Activated T-helper 1 cell treated with anti-CD3 and anti-CD28 coated beads, Interleukin-12 subunit alpha, Interleukin-12 subunit beta, Interleukin-2, Interleukin-4 antibody, amounts not matched to agents 30 ng/mL and 10 ng/mL and 1 ng/mL, durations not matched to agents 14 hours and 24 hours and 36 hours (primary cell): ENCODE results near the gene TMEM266. TPM values are rescaled to one million over a fixed set of nuclear protein-coding genes. Genes with fewer than 3 reads are reported as not detected.

Experiments used
- DNase-seq: peaks from one replicate; pipeline ENCODE4 v3.0.0; 2021; ENCODE audit warnings: low spot score
- H3K27ac Mint-ChIP-seq: one replicate; pipeline ENCODE4 v1.8.0; 2021; ENCODE audit warnings: mild to moderate bottlenecking, mixed read lengths
- H3K27me3 Mint-ChIP-seq: one replicate; pipeline ENCODE4 v1.8.0; 2022; ENCODE audit warnings: mild to moderate bottlenecking, moderate library complexity, mixed read lengths; ENCODE audit not compliant: insufficient read depth
- H3K36me3 Mint-ChIP-seq: one replicate; pipeline ENCODE4 v1.8.0; 2021; ENCODE audit warnings: low read depth, mixed read lengths
- H3K4me1 Mint-ChIP-seq: one replicate; pipeline ENCODE4 v1.8.0; 2021; ENCODE audit warnings: low read depth, mixed read lengths
- H3K4me3 Mint-ChIP-seq: one replicate; pipeline ENCODE4 v1.8.0; 2021; ENCODE audit warnings: mild to moderate bottlenecking, moderate library complexity, mixed read lengths
- H3K9me3 Mint-ChIP-seq: one replicate; pipeline ENCODE4 v1.8.0; 2021; ENCODE audit warnings: mixed read lengths
- intact Hi-C: fragments of 100-400 bp; cut with micrococcal nuclease; formaldehyde crosslinking; loops from one replicate; pipeline ENCODE4 v1.15.1; 2024
- total RNA-seq: library from RNA; stranded (reverse); gene quantifications from 2 replicates; pipeline ENCODE4 v1.2.3, GENCODE V29; 2022

TMEM266 gene
- total RNA-seq, 1 donor from 2014 or later = 0.16 TPM

DNA sequence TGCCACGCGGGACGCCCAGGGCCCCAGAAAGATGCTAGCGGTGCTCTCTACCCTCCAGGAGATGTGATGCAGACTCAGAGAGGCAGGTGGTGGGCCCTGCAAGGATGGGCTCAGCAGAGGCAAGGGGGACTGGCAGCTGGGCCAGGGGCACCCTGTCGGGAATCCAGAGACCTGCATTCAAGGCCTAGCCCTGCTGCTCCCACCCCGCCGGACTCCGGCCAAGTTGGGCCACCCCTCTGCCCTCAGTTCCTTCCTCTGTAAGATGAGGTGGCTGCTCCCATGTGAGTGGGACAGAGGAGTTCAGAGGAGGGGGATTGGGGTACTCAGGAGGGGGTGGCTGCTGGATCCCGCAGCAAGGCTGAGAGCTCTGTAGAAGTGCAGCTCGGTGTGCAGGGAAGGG lies 116.3 kb downstream of the TMEM266 start:
- no peak for DNase-seq
- H3K9me3 Mint-ChIP-seq = no peaks in the 10 kb centered on the region
- peaks cover 25% of the 10 kb centered on the region for H3K27me3 Mint-ChIP-seq
- H3K4me3 Mint-ChIP-seq = no peak overlapping the region
- intact Hi-C loops = no loop called here
- no peak overlapping the region for H3K27ac Mint-ChIP-seq
- H3K36me3 Mint-ChIP-seq = no peaks in the 10 kb centered on the region
- no peaks in the 10 kb centered on the region for H3K4me1 Mint-ChIP-seq

DNA sequence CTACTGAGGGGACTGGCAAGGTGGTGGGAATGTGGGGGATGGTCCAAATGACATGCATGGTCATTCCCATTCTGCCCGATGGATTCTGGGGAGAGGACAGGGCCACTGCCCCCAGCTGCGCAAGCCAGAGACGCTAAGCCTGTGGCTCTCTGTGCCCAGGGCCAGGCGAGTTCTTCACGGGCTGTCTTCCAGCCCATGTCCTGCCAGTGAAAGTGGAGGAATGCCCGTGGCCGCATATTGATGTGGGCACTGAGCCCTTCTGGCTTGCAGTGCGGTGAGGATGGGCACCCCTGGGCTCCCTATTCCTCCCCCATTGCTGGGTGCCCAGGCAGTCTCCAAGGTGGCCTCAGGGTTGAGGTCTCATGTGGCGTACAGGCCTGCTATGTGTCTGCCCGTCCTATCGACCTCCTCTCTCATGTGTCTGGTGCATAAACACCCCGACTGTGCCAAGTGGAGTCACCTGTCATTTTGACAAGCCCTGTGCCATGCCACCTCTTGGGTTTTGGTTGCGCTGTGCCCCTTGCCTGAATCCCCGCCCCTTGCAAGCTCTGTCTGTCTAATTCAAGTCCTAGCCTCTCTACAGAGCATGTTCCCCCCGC lies 116.8 kb downstream of the TMEM266 start:
- Mint-ChIP-seq H3K9me3 (no peaks in the 10 kb centered on the region), H3K4me3 (no peak overlapping the region), H3K4me1 (peaks cover 5% of the 10 kb centered on the region), H3K27ac (no peak overlapping the region), H3K27me3 (peaks cover 29% of the 10 kb centered on the region), H3K36me3 (no peaks in the 10 kb centered on the region)
- intact Hi-C loops = no loop called here
- DNase-seq = no peak

DNA sequence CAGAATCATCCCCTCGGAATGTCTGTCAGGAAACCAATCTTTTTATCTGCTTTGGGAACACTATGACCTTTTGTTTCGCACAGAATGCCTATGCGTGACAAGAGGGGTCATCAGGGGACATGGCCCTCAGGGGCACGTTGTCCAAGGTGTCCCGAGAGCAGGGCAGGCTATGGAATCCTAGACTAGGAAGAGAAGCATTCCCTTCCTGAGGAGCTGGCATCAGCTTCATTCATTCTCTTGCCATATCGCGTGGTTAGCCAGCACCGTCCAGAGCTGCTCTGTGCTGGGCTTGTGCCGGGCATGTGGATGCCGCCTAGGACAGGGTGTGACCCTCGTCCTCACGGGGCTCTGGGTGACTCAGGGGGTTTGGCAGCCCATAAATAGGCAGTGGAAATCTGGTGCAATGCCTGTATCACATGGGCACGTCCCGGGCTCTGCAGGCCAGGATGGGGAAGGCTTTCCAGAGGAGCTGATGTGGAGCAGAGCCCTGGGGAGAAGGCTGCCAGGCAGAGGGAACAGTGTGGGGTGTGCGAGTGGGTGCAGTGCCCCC lies 117.8 kb downstream of the TMEM266 start:
- H3K4me1 Mint-ChIP-seq = peaks cover 10% of the 10 kb centered on the region
- H3K27me3 Mint-ChIP-seq = peaks cover 27% of the 10 kb centered on the region
- no peaks in the 10 kb centered on the region for H3K36me3 Mint-ChIP-seq
- intact Hi-C loops = no loop called here
- no peak for DNase-seq
- no peak overlapping the region for H3K27ac Mint-ChIP-seq
- H3K4me3 Mint-ChIP-seq = no peak overlapping the region
- no peaks in the 10 kb centered on the region for H3K9me3 Mint-ChIP-seq

DNA sequence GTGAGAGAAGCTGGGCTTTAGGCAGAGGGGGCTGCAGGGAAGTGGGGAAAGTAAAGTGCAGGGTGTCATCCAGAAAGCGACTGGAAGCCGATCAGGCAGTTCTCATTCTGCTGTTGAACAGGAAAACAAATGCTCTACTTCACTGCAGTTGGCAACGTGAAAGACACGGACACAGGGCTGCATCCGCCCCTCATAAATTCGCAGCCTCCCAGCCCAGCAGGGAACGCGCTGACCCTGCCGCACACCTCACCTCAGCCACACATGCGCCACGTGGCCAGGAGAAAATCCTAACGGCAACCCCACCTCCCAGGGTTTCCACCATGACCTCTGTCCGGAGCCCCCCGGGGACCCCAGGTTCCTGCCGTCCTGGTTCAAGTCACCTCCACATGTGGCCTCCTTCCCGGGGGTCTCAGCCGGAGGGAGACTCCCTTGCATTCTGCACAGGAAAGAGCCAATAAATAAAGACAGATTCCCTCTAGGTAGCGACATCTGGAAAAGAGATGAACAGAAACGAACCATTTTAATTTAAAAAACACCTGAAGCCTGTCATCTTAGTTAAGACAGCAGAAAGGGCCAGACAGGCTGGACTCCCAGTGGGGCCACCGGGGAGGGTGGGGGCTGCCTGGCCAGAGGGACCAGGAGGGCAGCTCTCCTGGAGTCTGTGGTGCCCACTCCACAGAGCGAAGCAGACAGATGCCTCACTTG lies 118.7 kb downstream of the TMEM266 start:
- Mint-ChIP-seq H3K36me3 (no peaks in the 10 kb centered on the region), H3K4me3 (no peak overlapping the region), H3K4me1 (peaks cover 10% of the 10 kb centered on the region), H3K27ac (no peak overlapping the region), H3K9me3 (no peaks in the 10 kb centered on the region), H3K27me3 (peaks cover 27% of the 10 kb centered on the region)
- no peak for DNase-seq
- intact Hi-C loops = no loop called here

GRCh38 chr15:76179023-76179422 lies 119.2 kb downstream of the TMEM266 start:
- DNase-seq = no peak
- Mint-ChIP-seq H3K4me1 (peaks cover 10% of the 10 kb centered on the region), H3K27me3 (peaks cover 27% of the 10 kb centered on the region), H3K36me3 (no peaks in the 10 kb centered on the region), H3K27ac (no peak overlapping the region), H3K4me3 (no peak overlapping the region), H3K9me3 (no peaks in the 10 kb centered on the region)
- intact Hi-C loops = no loop called here

GRCh38 chr15:76180321-76180720 lies 120.5 kb downstream of the TMEM266 start:
- Mint-ChIP-seq H3K27ac (no peak overlapping the region), H3K4me1 (peaks cover 10% of the 10 kb centered on the region), H3K27me3 (peaks cover 33% of the 10 kb centered on the region), H3K9me3 (no peaks in the 10 kb centered on the region), H3K36me3 (no peaks in the 10 kb centered on the region), H3K4me3 (no peak overlapping the region)
- DNase-seq = no peak
- intact Hi-C loops = loop anchor here (5.0 kb wide), 1 partner anchor 807 kb away; no protein-coding TSS in a partner anchor

DNA sequence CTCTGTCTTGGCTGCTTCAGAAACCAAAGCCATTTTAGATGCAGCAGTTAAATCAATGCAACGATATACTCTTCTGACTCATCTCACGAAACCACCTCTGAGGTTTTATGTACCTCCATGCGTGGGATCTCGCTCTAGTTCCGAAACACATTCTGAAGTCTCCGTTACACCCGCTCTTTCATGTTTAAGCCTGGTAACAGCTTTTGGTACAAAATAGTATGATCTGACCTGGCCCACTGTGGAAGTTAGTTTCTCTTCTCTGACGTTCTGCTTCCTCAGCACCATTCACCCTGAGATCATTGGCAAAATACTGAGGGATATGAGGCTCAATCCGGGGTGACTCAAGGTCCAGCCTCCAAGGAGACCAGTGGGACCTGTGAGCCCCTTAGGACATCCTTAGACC lies 121.9 kb downstream of the TMEM266 start:
- peaks cover 10% of the 10 kb centered on the region for H3K4me1 Mint-ChIP-seq
- intact Hi-C loops = loop anchor here (1.0 to 5.0 kb wide), 2 partner anchors 30 to 806 kb away; no protein-coding TSS in a partner anchor
- H3K36me3 Mint-ChIP-seq = no peaks in the 10 kb centered on the region
- peak overlapping the region; percentile 0 for H3K4me3 Mint-ChIP-seq
- peak overlapping the region; percentile 16 for H3K27ac Mint-ChIP-seq
- H3K27me3 Mint-ChIP-seq = peaks cover 40% of the 10 kb centered on the region
- H3K9me3 Mint-ChIP-seq = no peaks in the 10 kb centered on the region
- peak; percentile 33 for DNase-seq

DNA sequence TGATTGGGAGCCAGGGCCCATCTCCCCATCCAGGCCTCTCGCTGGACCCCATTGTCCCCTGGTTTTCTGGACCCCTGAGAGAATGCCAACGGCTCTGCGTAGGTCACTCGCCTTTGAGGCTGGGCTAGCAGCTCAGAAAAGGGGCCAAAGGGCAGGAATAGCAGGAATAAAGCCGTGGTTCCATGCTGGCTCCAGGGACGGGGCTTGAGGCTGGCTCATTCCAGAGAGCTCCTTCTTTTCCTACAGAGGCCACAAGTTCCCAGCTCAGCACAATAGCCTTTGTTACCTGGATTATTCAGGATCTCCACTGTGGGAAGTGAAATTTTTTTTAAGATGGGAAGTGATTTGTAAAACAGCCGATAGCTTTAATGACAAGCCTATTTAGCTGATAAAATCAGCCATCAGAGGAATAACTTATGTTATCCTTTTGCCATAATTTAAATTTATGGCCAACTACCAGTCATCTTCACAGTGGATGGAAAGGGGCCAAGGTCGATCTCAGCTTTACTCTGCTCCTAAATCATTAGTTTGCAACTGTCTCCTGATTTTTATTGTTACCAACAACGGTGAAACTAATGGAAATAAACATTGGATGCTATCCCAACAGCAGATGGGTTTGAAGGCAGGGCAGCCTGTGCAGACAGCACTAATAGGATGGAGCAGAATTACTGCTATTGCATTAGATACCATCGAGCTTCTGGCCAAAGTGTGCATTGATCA lies 124.3 kb downstream of the TMEM266 start:
- no peaks in the 10 kb centered on the region for H3K36me3 Mint-ChIP-seq
- no peak for DNase-seq
- no peaks in the 10 kb centered on the region for H3K9me3 Mint-ChIP-seq
- peaks cover 10% of the 10 kb centered on the region for H3K4me1 Mint-ChIP-seq
- intact Hi-C loops = loop anchor here (5.0 kb wide), 1 partner anchor 803 kb away; no protein-coding TSS in a partner anchor
- no peak overlapping the region for H3K27ac Mint-ChIP-seq
- no peak overlapping the region for H3K4me3 Mint-ChIP-seq
- peaks cover 37% of the 10 kb centered on the region for H3K27me3 Mint-ChIP-seq

- Mint-ChIP-seq H3K27me3 (peaks cover 38% of the 10 kb centered on the region), H3K4me1 (peaks cover 10% of the 10 kb centered on the region), H3K36me3 (no peaks in the 10 kb centered on the region), H3K27ac (no peak overlapping the region), H3K4me3 (no peak overlapping the region), H3K9me3 (no peaks in the 10 kb centered on the region)
- intact Hi-C loops = loop anchor here (5.0 kb wide), 1 partner anchor 803 kb away; no protein-coding TSS in a partner anchor
- no peak for DNase-seq
These were observed 124.9 kb downstream of the TMEM266 start for GRCh38 chr15:76184650-76185035.

- Mint-ChIP-seq H3K9me3 (no peaks in the 10 kb centered on the region), H3K4me1 (peaks cover 19% of the 10 kb centered on the region), H3K27ac (no peak overlapping the region), H3K4me3 (no peak overlapping the region), H3K27me3 (peaks cover 37% of the 10 kb centered on the region), H3K36me3 (no peaks in the 10 kb centered on the region)
- intact Hi-C loops = no loop called here
- DNase-seq = no peak
These were observed 125.9 kb downstream of the TMEM266 start for GRCh38 chr15:76185716-76186115.

DNA sequence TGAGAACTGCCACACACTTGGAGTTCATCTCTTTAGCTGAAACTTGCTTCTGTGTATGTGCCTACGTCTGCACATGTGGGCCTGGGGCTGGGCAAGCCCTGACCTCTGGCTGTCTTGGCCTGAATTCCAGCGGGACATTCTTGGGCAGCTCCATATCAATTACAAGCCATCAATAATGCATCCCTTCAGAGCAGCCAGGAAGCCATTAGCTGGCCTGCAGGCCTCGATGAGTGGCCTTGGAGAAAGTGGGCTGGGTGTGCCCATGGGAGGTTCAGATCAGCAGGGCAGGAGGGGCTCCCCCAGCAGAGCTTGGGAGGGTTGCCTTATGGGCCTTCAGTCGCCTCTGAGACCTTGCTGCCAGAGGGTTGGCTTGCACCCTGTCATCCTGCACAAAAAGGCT lies 127.4 kb downstream of the TMEM266 start:
- H3K27me3 Mint-ChIP-seq = peaks cover 32% of the 10 kb centered on the region
- intact Hi-C loops = no loop called here
- H3K27ac Mint-ChIP-seq = no peak overlapping the region
- DNase-seq = no peak
- H3K4me3 Mint-ChIP-seq = no peak overlapping the region
- no peaks in the 10 kb centered on the region for H3K9me3 Mint-ChIP-seq
- H3K36me3 Mint-ChIP-seq = no peaks in the 10 kb centered on the region
- H3K4me1 Mint-ChIP-seq = peaks cover 14% of the 10 kb centered on the region

- DNase-seq = no peak
- intact Hi-C loops = no loop called here
- no peaks in the 10 kb centered on the region for H3K36me3 Mint-ChIP-seq
- H3K27ac Mint-ChIP-seq = no peak overlapping the region
- H3K4me1 Mint-ChIP-seq = peaks cover 14% of the 10 kb centered on the region
- H3K4me3 Mint-ChIP-seq = no peak overlapping the region
- H3K27me3 Mint-ChIP-seq = peaks cover 32% of the 10 kb centered on the region
- no peaks in the 10 kb centered on the region for H3K9me3 Mint-ChIP-seq
These were observed 129.3 kb downstream of the TMEM266 start for GRCh38 chr15:76189106-76189505.
